GM12801 (cell line): ENCODE results near the gene OR2H2.

Source experiments
- CTCF ChIP-seq: IDR thresholded peaks from one replicate; pipeline ENCODE4 v1.5.1; 2011; ENCODE audit warnings: control low read depth; ENCODE audit not compliant: insufficient read length; ENCODE audit errors: extremely low read depth

OR2H2 gene

GRCh38 chr6:29558439-29559079 lies 26.4 kb upstream of the OR2H2 start:
- TF ChIP-seq CTCF, result no peak

GRCh38 chr6:29559524-29560287 lies 25.2 kb upstream of the OR2H2 start, which contains the start of gene UBD:
TSS of gene UBD (minus strand) at chr6:29559732. CDS start at chr6:29559701, 31 bp downstream.
- TF ChIP-seq CTCF, result no peak

- TF ChIP-seq CTCF, result no peak
Observed at GRCh38 chr6:29561091-29561490, 23.8 kb upstream of the OR2H2 start.

- TF ChIP-seq CTCF, result no peak
Observed at GRCh38 chr6:29561606-29562181, 23.2 kb upstream of the OR2H2 start.

GRCh38 chr6:29563435-29563965 lies 21.4 kb upstream of the OR2H2 start:
- TF ChIP-seq CTCF, result no peak

- TF ChIP-seq CTCF, result no peak
Observed at GRCh38 chr6:29564875-29565274, 20.0 kb upstream of the OR2H2 start.

GRCh38 chr6:29566856-29567255 lies 18.1 kb upstream of the OR2H2 start:
- TF ChIP-seq CTCF, result no peak
